HepG2 (cell line): ENCODE measurements around the gene SRRM3. TPM values are rescaled to one million over a fixed set of nuclear protein-coding genes. Genes with fewer than 3 reads are reported as not detected.
A peak's percentile ranks its signal among the peaks of the same experiment; 100 is the strongest.

Experiments
- ARID2 ChIP-seq: sonication (generic); formaldehyde crosslinking; IDR thresholded peaks from 2 replicates; pipeline ENCODE4 v1.8.1; 2022; ENCODE audit warnings: mild to moderate bottlenecking, missing genetic modification reagents, borderline replicate concordance
- ETV6 ChIP-seq: sonication (generic); formaldehyde crosslinking; conservative IDR thresholded peaks from 2 replicates; pipeline ENCODE4 v1.4.0; 2020; ENCODE audit warnings: missing genetic modification reagents
- HDAC1 ChIP-seq: sonication (generic); formaldehyde crosslinking; IDR thresholded peaks from 2 replicates; pipeline ENCODE4 v1.5.1; 2020; ENCODE audit warnings: mild to moderate bottlenecking, missing genetic modification reagents
- HMG20A ChIP-seq: IDR thresholded peaks from 2 replicates; pipeline ENCODE4 v1.6.1; 2016; ENCODE audit warnings: borderline replicate concordance
- KDM4B ChIP-seq: sonication (generic); formaldehyde crosslinking; IDR thresholded peaks from 2 replicates; pipeline ENCODE4 v1.4.0; 2020; ENCODE audit warnings: missing genetic modification reagents
- MED13 ChIP-seq: sonication (generic); formaldehyde crosslinking; IDR thresholded peaks from 2 replicates; pipeline ENCODE4 v1.5.0; 2020; ENCODE audit warnings: missing genetic modification reagents
- MIER3 ChIP-seq: IDR thresholded peaks from 2 replicates; pipeline ENCODE4 v1.6.1; 2016; ENCODE audit warnings: missing compliant biosample characterization, borderline replicate concordance
- MLLT10 ChIP-seq: sonication (generic); formaldehyde crosslinking; IDR thresholded peaks from 2 replicates; pipeline ENCODE4 v1.4.0; 2020; ENCODE audit warnings: missing genetic modification reagents
- NFKB2 ChIP-seq: sonication (generic); formaldehyde crosslinking; IDR thresholded peaks from 2 replicates; pipeline ENCODE4 v1.4.0; 2020; ENCODE audit warnings: missing genetic modification reagents, borderline replicate concordance
- NFYC ChIP-seq: IDR thresholded peaks from 2 replicates; pipeline ENCODE4 v1.6.1; 2016; ENCODE audit warnings: missing genetic modification reagents, missing compliant biosample characterization
- ONECUT2 ChIP-seq: sonication (generic); formaldehyde crosslinking; IDR thresholded peaks from 2 replicates; pipeline ENCODE4 v1.4.0; 2020; ENCODE audit warnings: missing genetic modification reagents
- POLR2AphosphoS2 ChIP-seq: IDR thresholded peaks from 2 replicates; pipeline ENCODE4 v1.6.1; 2011; ENCODE audit warnings: low read depth, low read length, improper control_type of control experiment
- RFX1 ChIP-seq: fragments of 450-650 bp; IDR thresholded peaks from 2 replicates; pipeline ENCODE4 v1.6.1; 2017
- SETDB1 ChIP-seq: sonication (generic); formaldehyde crosslinking; IDR thresholded peaks from 2 replicates; pipeline ENCODE4 v1.5.1; 2020; ENCODE audit warnings: missing genetic modification reagents, mild to moderate bottlenecking, borderline replicate concordance
- SNAI1 ChIP-seq: sonication (generic); formaldehyde crosslinking; IDR thresholded peaks from 2 replicates; pipeline ENCODE4 v1.5.0; 2020; ENCODE audit warnings: mild to moderate bottlenecking, missing genetic modification reagents, borderline replicate concordance
- STAG1 ChIP-seq: sonication (generic); formaldehyde crosslinking; IDR thresholded peaks from 2 replicates; pipeline ENCODE4 v1.4.0; 2020; ENCODE audit warnings: missing genetic modification reagents
- TBP ChIP-seq: sonication (generic); formaldehyde crosslinking; IDR thresholded peaks from 2 replicates; pipeline ENCODE4 v1.5.0; 2020; ENCODE audit warnings: missing genetic modification reagents
- ZBTB20 ChIP-seq: sonication (generic); formaldehyde crosslinking; IDR thresholded peaks from 2 replicates; pipeline ENCODE4 v1.8.1; 2023; ENCODE audit warnings: missing genetic modification reagents, low read depth, mild to moderate bottlenecking, borderline replicate concordance
- ZFY ChIP-seq: sonication (generic); formaldehyde crosslinking; IDR thresholded peaks from 2 replicates; pipeline ENCODE4 v1.4.0; 2020; ENCODE audit warnings: missing genetic modification reagents
- ZNF12 ChIP-seq: sonication (generic); formaldehyde crosslinking; IDR thresholded peaks from 2 replicates; pipeline ENCODE4 v1.5.0; 2020; ENCODE audit warnings: missing genetic modification reagents
- ZNF280B ChIP-seq: sonication (generic); formaldehyde crosslinking; IDR thresholded peaks from 2 replicates; pipeline ENCODE4 v1.5.0; 2020; ENCODE audit warnings: missing genetic modification reagents, mild to moderate bottlenecking, borderline replicate concordance
- ZNF280D ChIP-seq: sonication (generic); formaldehyde crosslinking; IDR thresholded peaks from 2 replicates; pipeline ENCODE4 v1.5.1; 2020; ENCODE audit warnings: mild to moderate bottlenecking, missing genetic modification reagents
- ZNF460 ChIP-seq: sonication (generic); formaldehyde crosslinking; IDR thresholded peaks from 2 replicates; pipeline ENCODE4 v1.5.1; 2020; ENCODE audit warnings: missing genetic modification reagents, mild to moderate bottlenecking, borderline replicate concordance
- ZNF496 ChIP-seq: sonication (generic); formaldehyde crosslinking; IDR thresholded peaks from 2 replicates; pipeline ENCODE4 v1.8.1; 2023; ENCODE audit warnings: mild to moderate bottlenecking, moderate library complexity, missing genetic modification reagents; ENCODE audit not compliant: insufficient replicate concordance
- ZNF503 ChIP-seq: sonication (generic); formaldehyde crosslinking; IDR thresholded peaks from 2 replicates; pipeline ENCODE4 v1.4.0; 2020; ENCODE audit warnings: missing genetic modification reagents
- ZNF772 ChIP-seq: sonication (generic); formaldehyde crosslinking; IDR thresholded peaks from 2 replicates; pipeline ENCODE4 v1.5.0; 2020; ENCODE audit warnings: mild to moderate bottlenecking, missing genetic modification reagents
- polyA plus RNA-seq, 8 experiments: library from polyadenylated mRNA; depleted of rRNA in 3 of 8; stranded (reverse) in 7 of 8; unstranded in 1 of 8; fragments of >200 nt; fragmentation: Illumina TruSeq in 4 of 8; extraction: Trizol in 4 of 8; gene quantifications; 2 replicates each; pipeline versions ENCODE4 v1.2.1 to v1.2.3, GENCODE V29; 2011 to 2016; ENCODE audit warnings: low read depth in 4 of 8, missing spikeins in 1 of 8, mixed read lengths in 1 of 8; ENCODE audit not compliant: insufficient read depth in 1 of 8
- total RNA-seq, 5 experiments: library from RNA; depleted of rRNA; stranded (reverse); fragments of >200 nt; fragmentation: Illumina TruSeq; extraction: Trizol; gene quantifications; 2 replicates each; pipeline ENCODE4 v1.2.3, GENCODE V29; 2016; ENCODE audit warnings: low read depth in 1 of 5

Gene SRRM3
- total and polyA plus RNA-seq, 2 of the 13 experiments (the other 11 are each of a cell fraction or from before 2014, with no cell fraction given) = 0.13 to 0.54 TPM

- 0 out of 2 replicates have a peak, but pooled peaks have one; percentile 48 for TF ChIP-seq ZNF280D (CRISPR knock-in tag)
- no peak; the same call in 1 of the 2 replicates for TF ChIP-seq SNAI1 (CRISPR knock-in tag)
- TF ChIP-seq TBP (CRISPR knock-in tag) = no peak
- peak; percentile 31; the same call in 1 of the 2 replicates for TF ChIP-seq ZNF280B (CRISPR knock-in tag)
- TF ChIP-seq ZNF460 (CRISPR knock-in tag) = no peak
- 0 out of 2 replicates have a peak, but pooled peaks have one; percentile 15 for TF ChIP-seq ZNF12
- TF ChIP-seq ARID2 = peak; percentile 67; the same call in 1 of the 2 replicates
- TF ChIP-seq ZNF503 (CRISPR knock-in tag) = no peak
- peak; percentile 73; the same call in 1 of the 2 replicates for TF ChIP-seq NFKB2 (CRISPR knock-in tag)
- TF ChIP-seq ZFY (CRISPR knock-in tag) = peak; percentile 63
- TF ChIP-seq ZBTB20 (CRISPR knock-in tag) = peak; percentile 36; the same call in 1 of the 2 replicates
- no peak for TF ChIP-seq HMG20A (CRISPR knock-in tag)
- no peak for TF ChIP-seq RFX1
- no peak for TF ChIP-seq POLR2AphosphoS2
- no peak for TF ChIP-seq MLLT10 (CRISPR knock-in tag)
- TF ChIP-seq SETDB1 (CRISPR knock-in tag) = no peak
- no peak for TF ChIP-seq KDM4B (CRISPR knock-in tag)
- no peak for TF ChIP-seq ETV6 (CRISPR knock-in tag)
- TF ChIP-seq HDAC1 (CRISPR knock-in tag) = peak; percentile 77; the same call in 1 of the 2 replicates
- TF ChIP-seq MED13 = no peak
- TF ChIP-seq ZNF496 = no peak
- no peak; the same call in 1 of the 2 replicates for TF ChIP-seq MIER3 (CRISPR knock-in tag)
- no peak for TF ChIP-seq ONECUT2
- TF ChIP-seq NFYC = peak; percentile 94
- TF ChIP-seq STAG1 = no peak
- TF ChIP-seq ZNF772 (CRISPR knock-in tag) = no peak; the same call in 1 of the 2 replicates
These were observed 116.2 kb downstream of the SRRM3 start (continued) for GRCh38 chr7:76317782-76318487.
